GM12801 (cell line): Measurements from ENCODE around the gene MPPED1.

Experiments used
- CTCF ChIP-seq: IDR thresholded peaks from one replicate; pipeline ENCODE4 v1.5.1; 2011; ENCODE audit warnings: control low read depth; ENCODE audit not compliant: insufficient read length; ENCODE audit errors: extremely low read depth

The MPPED1 gene

GRCh38 chr22:43484227-43484626 lies 72.4 kb downstream of the MPPED1 start:
- TF ChIP-seq CTCF = no peak

GRCh38 chr22:43485502-43486089 lies 73.8 kb downstream of the MPPED1 start:
- TF ChIP-seq CTCF = no peak

- TF ChIP-seq CTCF = no peak
Observed at GRCh38 chr22:43487311-43488030, 75.7 kb downstream of the MPPED1 start.

GRCh38 chr22:43488031-43488866 lies 76.4 kb downstream of the MPPED1 start:
- TF ChIP-seq CTCF = no peak

GRCh38 chr22:43488937-43489336 lies 77.1 kb downstream of the MPPED1 start:
- no peak for TF ChIP-seq CTCF

GRCh38 chr22:43490311-43490710 lies 78.5 kb downstream of the MPPED1 start:
- no peak for TF ChIP-seq CTCF

GRCh38 chr22:43491177-43491576 lies 79.4 kb downstream of the MPPED1 start:
- no peak for TF ChIP-seq CTCF
